ENCODE data around the gene CAMTA1.

CAMTA1 gene

GRCh38 chr1:7384679-7385078 is 599.4 kb downstream of the CAMTA1 start:
- no peak overlapping the region for H3K4me3 ChIP-seq (ENCODE audit: low read length)
- WGBS, result 80% methylated on average over 7 of the region's 7 CpGs
- H3K36me3 ChIP-seq (ENCODE audit: insufficient read depth, low read length), result no peaks in the 10 kb centered on the region
- no peaks in the 10 kb centered on the region for H3K9me3 ChIP-seq (ENCODE audit: insufficient read depth, low read depth, low read length)
- H3K27ac ChIP-seq (ENCODE audit: low read depth, low read length), result no peak overlapping the region
- H3K27me3 ChIP-seq (ENCODE audit: insufficient read depth, low read length), result no peaks in the 10 kb centered on the region
- H3K4me1 ChIP-seq (ENCODE audit: insufficient read depth, low read length), result peaks cover 12% of the 10 kb centered on the region
- no peak overlapping the region for H3K9ac ChIP-seq (ENCODE audit: low read depth, low read length)

GRCh38 chr1:7385471-7386225 is 600.4 kb downstream of the CAMTA1 start:
- Histone ChIP-seq H3K9ac (ENCODE audit: low read depth, low read length) (no peak overlapping the region), H3K4me3 (ENCODE audit: low read length) (no peak overlapping the region), H3K4me1 (ENCODE audit: insufficient read depth, low read length) (peaks cover 8% of the 10 kb centered on the region), H3K9me3 (ENCODE audit: insufficient read depth, low read depth, low read length) (no peaks in the 10 kb centered on the region), H3K27me3 (ENCODE audit: insufficient read depth, low read length) (no peaks in the 10 kb centered on the region), H3K36me3 (ENCODE audit: insufficient read depth, low read length) (no peaks in the 10 kb centered on the region), H3K27ac (ENCODE audit: low read depth, low read length) (no peak overlapping the region)
- 91% methylated on average over 19 of the region's 19 CpGs for WGBS

GRCh38 chr1:7386226-7387052 is 601.2 kb downstream of the CAMTA1 start:
- Histone ChIP-seq H3K36me3 (ENCODE audit: insufficient read depth, low read length) (no peaks in the 10 kb centered on the region), H3K4me3 (ENCODE audit: low read length) (no peak overlapping the region), H3K9ac (ENCODE audit: low read depth, low read length) (no peak overlapping the region), H3K4me1 (ENCODE audit: insufficient read depth, low read length) (peaks cover 8% of the 10 kb centered on the region), H3K27ac (ENCODE audit: low read depth, low read length) (no peak overlapping the region), H3K27me3 (ENCODE audit: insufficient read depth, low read length) (no peaks in the 10 kb centered on the region), H3K9me3 (ENCODE audit: insufficient read depth, low read depth, low read length) (no peaks in the 10 kb centered on the region)
- WGBS, result 94% methylated on average over 20 of the region's 20 CpGs

- no peak overlapping the region for H3K4me3 ChIP-seq (ENCODE audit: low read length)
- peaks cover 8% of the 10 kb centered on the region for H3K4me1 ChIP-seq (ENCODE audit: insufficient read depth, low read length)
- H3K27me3 ChIP-seq (ENCODE audit: insufficient read depth, low read length), result no peaks in the 10 kb centered on the region
- H3K9me3 ChIP-seq (ENCODE audit: insufficient read depth, low read depth, low read length), result no peaks in the 10 kb centered on the region
- WGBS, result 91% methylated on average over 9 of the region's 9 CpGs
- no peak overlapping the region for H3K27ac ChIP-seq (ENCODE audit: low read depth, low read length)
- H3K9ac ChIP-seq (ENCODE audit: low read depth, low read length), result no peak overlapping the region
- no peaks in the 10 kb centered on the region for H3K36me3 ChIP-seq (ENCODE audit: insufficient read depth, low read length)
Measured at GRCh38 chr1:7387053-7387927, 602.0 kb downstream of the CAMTA1 start.

GRCh38 chr1:7388141-7388487 is 602.9 kb downstream of the CAMTA1 start:
- Histone ChIP-seq H3K27me3 (ENCODE audit: insufficient read depth, low read length) (no peaks in the 10 kb centered on the region), H3K9ac (ENCODE audit: low read depth, low read length) (no peak overlapping the region), H3K27ac (ENCODE audit: low read depth, low read length) (no peak overlapping the region), H3K4me3 (ENCODE audit: low read length) (no peak overlapping the region), H3K36me3 (ENCODE audit: insufficient read depth, low read length) (no peaks in the 10 kb centered on the region), H3K9me3 (ENCODE audit: insufficient read depth, low read depth, low read length) (no peaks in the 10 kb centered on the region), H3K4me1 (ENCODE audit: insufficient read depth, low read length) (peaks cover 8% of the 10 kb centered on the region)
- WGBS, result 90% methylated on average over 11 of the region's 11 CpGs

GRCh38 chr1:7388488-7389185 is 603.4 kb downstream of the CAMTA1 start:
- no peaks in the 10 kb centered on the region for H3K9me3 ChIP-seq (ENCODE audit: insufficient read depth, low read depth, low read length)
- peaks cover 8% of the 10 kb centered on the region for H3K4me1 ChIP-seq (ENCODE audit: insufficient read depth, low read length)
- no peaks in the 10 kb centered on the region for H3K36me3 ChIP-seq (ENCODE audit: insufficient read depth, low read length)
- no peak overlapping the region for H3K27ac ChIP-seq (ENCODE audit: low read depth, low read length)
- H3K27me3 ChIP-seq (ENCODE audit: insufficient read depth, low read length), result no peaks in the 10 kb centered on the region
- WGBS, result 87% methylated on average over 19 of the region's 19 CpGs
- no peak overlapping the region for H3K9ac ChIP-seq (ENCODE audit: low read depth, low read length)
- H3K4me3 ChIP-seq (ENCODE audit: low read length), result no peak overlapping the region

- H3K9me3 ChIP-seq (ENCODE audit: insufficient read depth, low read depth, low read length), result no peaks in the 10 kb centered on the region
- no peaks in the 10 kb centered on the region for H3K36me3 ChIP-seq (ENCODE audit: insufficient read depth, low read length)
- no peak overlapping the region for H3K27ac ChIP-seq (ENCODE audit: low read depth, low read length)
- H3K4me1 ChIP-seq (ENCODE audit: insufficient read depth, low read length), result peaks cover 8% of the 10 kb centered on the region
- H3K9ac ChIP-seq (ENCODE audit: low read depth, low read length), result no peak overlapping the region
- no peaks in the 10 kb centered on the region for H3K27me3 ChIP-seq (ENCODE audit: insufficient read depth, low read length)
- H3K4me3 ChIP-seq (ENCODE audit: low read length), result no peak overlapping the region
- WGBS, result 80% methylated on average over 13 of the region's 13 CpGs
Measured at GRCh38 chr1:7389201-7389905, 604.1 kb downstream of the CAMTA1 start.

- 91% methylated on average over 15 of the region's 15 CpGs for WGBS
- H3K9ac ChIP-seq (ENCODE audit: low read depth, low read length), result no peak overlapping the region
- H3K4me3 ChIP-seq (ENCODE audit: low read length), result no peak overlapping the region
- H3K27ac ChIP-seq (ENCODE audit: low read depth, low read length), result no peak overlapping the region
- H3K27me3 ChIP-seq (ENCODE audit: insufficient read depth, low read length), result no peaks in the 10 kb centered on the region
- peaks cover 8% of the 10 kb centered on the region for H3K4me1 ChIP-seq (ENCODE audit: insufficient read depth, low read length)
- no peaks in the 10 kb centered on the region for H3K9me3 ChIP-seq (ENCODE audit: insufficient read depth, low read depth, low read length)
- H3K36me3 ChIP-seq (ENCODE audit: insufficient read depth, low read length), result no peaks in the 10 kb centered on the region
Measured at GRCh38 chr1:7389906-7390603, 604.8 kb downstream of the CAMTA1 start.

GRCh38 chr1:7390604-7391000 is 605.3 kb downstream of the CAMTA1 start:
- no peak overlapping the region for H3K4me3 ChIP-seq (ENCODE audit: low read length)
- H3K36me3 ChIP-seq (ENCODE audit: insufficient read depth, low read length), result no peaks in the 10 kb centered on the region
- peaks cover 5% of the 10 kb centered on the region for H3K9me3 ChIP-seq (ENCODE audit: insufficient read depth, low read depth, low read length)
- H3K9ac ChIP-seq (ENCODE audit: low read depth, low read length), result no peak overlapping the region
- H3K27me3 ChIP-seq (ENCODE audit: insufficient read depth, low read length), result no peaks in the 10 kb centered on the region
- no peak overlapping the region for H3K27ac ChIP-seq (ENCODE audit: low read depth, low read length)
- WGBS, result 92% methylated on average over 7 of the region's 7 CpGs
- peaks cover 8% of the 10 kb centered on the region for H3K4me1 ChIP-seq (ENCODE audit: insufficient read depth, low read length)

GRCh38 chr1:7393136-7393535 is 607.9 kb downstream of the CAMTA1 start:
- peaks cover 8% of the 10 kb centered on the region for H3K4me1 ChIP-seq (ENCODE audit: insufficient read depth, low read length)
- no peaks in the 10 kb centered on the region for H3K36me3 ChIP-seq (ENCODE audit: insufficient read depth, low read length)
- no peak overlapping the region for H3K27ac ChIP-seq (ENCODE audit: low read depth, low read length)
- H3K27me3 ChIP-seq (ENCODE audit: insufficient read depth, low read length), result no peaks in the 10 kb centered on the region
- no peak overlapping the region for H3K9ac ChIP-seq (ENCODE audit: low read depth, low read length)
- 73% methylated on average over 1 of the region's 1 CpG for whole genome bisulfite sequencing
- peaks cover 12% of the 10 kb centered on the region for H3K9me3 ChIP-seq (ENCODE audit: insufficient read depth, low read depth, low read length)
- H3K4me3 ChIP-seq (ENCODE audit: low read length), result no peak overlapping the region
